KBM-7 (cell line): ENCODE data around the gene ADAMTSL1.

Source experiments
- DNase-seq: peaks from one replicate; pipeline ENCODE4 v3.0.0-alpha.2; 2015
- in situ Hi-C: fragments of 300-500 bp; cut with MboI; formaldehyde crosslinking; loops from 2 replicates; pipeline ENCODE4 v1.14.3; 2020; ENCODE audit warnings: low sequenced_read_pairs, low pct_unique_long_range_greater_than_20kb, mixed read lengths

ADAMTSL1 gene

DNA sequence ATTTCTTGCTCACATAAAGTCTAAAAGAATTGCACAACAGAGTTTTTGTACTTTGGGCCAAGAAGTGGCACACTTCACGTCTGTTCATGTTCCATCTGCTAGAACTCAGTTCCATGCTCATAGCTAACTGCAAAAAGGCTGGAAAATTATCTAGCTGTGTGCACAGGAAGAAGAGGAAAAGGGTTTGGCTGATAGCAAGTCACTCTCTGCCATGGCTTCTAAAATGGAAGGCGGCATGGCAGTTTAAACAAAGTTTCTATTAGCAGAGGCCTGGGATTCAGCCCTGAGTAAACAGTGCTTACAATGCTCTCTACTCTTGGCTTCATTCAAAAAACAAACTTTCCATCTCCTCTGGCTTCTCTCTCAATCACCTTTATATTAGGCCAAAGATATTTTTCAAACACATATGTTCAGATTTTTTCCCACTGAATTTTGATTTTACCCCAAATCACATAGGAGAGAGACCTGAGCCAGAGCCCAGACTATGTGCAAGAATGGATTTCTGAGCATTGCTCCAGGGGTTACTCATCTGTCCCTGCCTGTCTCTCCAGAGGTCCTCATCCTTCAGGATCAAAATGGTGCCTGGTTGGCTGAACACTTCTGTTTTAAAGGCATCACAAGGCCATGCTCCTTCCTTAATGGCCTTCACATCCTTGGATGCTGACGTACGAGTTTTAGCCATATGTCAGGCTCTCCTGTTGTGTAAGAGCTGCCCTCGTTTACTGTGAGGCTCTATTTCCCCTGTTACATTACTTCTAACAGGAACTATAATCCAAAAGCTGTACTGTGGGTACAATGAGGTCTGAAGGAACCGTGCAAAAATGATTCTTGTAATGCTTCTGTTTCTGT is 332.5 kb downstream of the ADAMTSL1 start:
- no peak for DNase-seq
- in situ Hi-C loops = no loop called here

DNA sequence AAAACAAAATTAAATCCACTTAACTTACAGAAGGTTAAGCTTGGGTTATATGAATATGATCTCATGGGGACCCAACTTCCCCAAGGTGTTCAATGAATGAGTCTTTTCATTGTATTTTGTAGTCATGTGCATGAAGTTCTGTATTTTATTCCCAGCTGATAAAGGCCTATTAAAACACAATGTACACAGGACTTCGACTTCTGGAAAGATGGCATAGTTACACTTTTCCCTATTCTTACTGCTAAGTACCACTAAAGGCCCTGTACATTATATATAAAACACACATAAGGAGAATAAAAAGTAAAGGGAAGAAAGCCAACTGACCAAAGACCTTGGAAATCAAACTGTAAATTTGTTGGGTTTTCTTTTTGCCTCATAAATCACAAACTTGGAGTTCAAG is 336.6 kb downstream of the ADAMTSL1 start:
- in situ Hi-C loops = no loop called here

GRCh38 chr9:18811171-18811570 is 337.2 kb downstream of the ADAMTSL1 start:
- DNase-seq = no peak
- in situ Hi-C loops = no loop called here

More for the DNA sequence above, 336.6 kb downstream of the ADAMTSL1 start:
- no peak for DNase-seq

- in situ Hi-C loops = no loop called here
- no peak for DNase-seq
Observed at GRCh38 chr9:18819418-18819817, 345.5 kb downstream of the ADAMTSL1 start.

DNA sequence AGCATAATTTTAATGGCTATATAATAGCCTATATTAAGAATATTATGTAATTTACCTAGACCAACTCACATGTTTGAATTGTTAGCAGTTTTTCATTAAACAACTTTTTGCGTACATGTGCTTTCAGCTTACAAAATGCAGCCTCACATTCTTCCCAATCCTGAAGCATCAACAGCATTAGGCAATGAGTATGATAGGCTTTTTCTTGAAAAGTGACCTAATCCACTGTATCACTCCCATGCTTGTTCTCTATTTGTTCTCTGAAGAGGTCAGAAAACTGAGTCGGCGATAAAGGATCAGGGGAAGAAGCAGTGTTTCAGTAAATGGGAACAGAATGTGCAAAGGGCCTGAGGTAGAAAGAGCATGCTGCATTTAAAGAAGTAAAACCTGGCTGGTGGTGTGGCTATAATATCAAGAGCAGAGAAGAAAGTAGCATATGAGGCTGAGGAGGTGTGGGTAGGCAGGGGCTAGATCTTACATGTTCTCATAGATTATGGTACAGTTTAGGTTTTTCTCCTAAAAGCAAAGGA is 346.7 kb downstream of the ADAMTSL1 start:
- no peak for DNase-seq
- in situ Hi-C loops = no loop called here

- in situ Hi-C loops = no loop called here
- DNase-seq = no peak
Observed at GRCh38 chr9:18821788-18822187, 347.8 kb downstream of the ADAMTSL1 start.

DNA sequence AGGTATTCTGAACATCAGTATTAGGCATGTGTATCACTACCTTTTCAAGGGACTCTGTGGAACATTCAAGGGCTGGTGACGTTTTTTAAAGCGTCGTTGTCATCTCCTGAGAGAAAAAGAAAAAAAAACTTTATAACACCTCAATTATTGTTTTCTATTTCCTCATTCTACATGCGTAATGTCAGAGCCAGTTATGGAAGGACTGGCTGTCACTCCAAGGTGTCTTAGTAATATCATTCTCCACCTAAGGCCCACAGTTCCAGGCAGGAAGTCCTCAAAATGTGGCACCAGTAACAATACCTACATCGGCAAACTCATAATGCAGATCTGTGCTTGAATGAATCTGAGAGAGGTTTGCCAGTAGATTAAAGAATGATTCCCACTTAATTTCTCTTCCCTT is 348.9 kb downstream of the ADAMTSL1 start:
- in situ Hi-C loops = no loop called here
- DNase-seq = no peak

DNA sequence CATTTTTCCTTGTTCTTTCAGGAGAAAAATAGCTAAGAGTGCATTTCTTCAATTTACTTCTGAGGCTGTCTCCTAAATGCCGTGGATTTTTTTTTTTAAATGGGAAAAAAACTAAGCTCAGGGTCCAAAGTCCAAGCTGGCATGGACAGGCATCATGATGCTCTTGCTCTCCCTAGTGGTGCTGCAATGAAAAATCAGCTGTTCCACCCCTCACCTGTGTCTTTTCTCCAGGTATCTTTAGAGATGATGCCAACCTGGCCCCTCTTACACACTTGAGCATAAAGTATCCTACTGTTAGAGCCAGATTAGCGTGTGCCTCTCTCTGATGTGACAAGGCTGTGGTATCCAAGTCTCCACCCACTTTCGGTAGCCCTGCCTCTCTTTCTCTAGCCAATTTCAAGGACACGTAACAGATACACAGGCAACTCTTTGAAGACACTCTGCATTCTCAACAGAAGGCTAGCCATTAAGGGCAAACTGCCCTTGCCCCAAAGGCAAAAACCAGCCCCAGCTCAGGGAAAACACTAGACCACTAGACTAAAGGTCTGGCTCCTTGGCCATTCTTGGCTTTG is 350.2 kb downstream of the ADAMTSL1 start:
- DNase-seq = no peak
- in situ Hi-C loops = no loop called here

DNA sequence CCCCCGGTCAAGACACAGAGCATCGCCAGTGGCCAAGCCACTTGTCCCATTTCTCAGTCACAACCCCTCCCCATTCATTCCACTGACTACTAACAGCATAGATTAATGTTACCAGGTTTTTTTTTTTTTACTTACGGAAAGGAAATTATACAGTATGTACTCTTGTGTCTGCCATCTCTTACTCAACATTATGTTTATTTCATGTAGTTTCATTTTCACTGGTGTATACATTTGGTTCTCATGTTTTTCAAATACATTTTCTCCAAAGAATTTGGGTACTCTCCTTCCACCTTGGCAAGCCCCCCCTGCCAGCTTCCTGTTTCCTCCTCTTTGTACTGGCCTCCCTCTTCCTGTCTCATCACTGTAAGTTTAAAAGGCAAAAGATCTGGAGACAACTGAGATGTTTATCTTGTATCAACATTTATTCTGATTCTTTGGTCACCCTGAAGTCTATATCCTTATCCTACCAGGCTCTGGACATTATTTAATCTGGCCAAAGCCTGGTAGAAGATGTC is 351.8 kb downstream of the ADAMTSL1 start:
- no peak for DNase-seq
- in situ Hi-C loops = no loop called here

DNA sequence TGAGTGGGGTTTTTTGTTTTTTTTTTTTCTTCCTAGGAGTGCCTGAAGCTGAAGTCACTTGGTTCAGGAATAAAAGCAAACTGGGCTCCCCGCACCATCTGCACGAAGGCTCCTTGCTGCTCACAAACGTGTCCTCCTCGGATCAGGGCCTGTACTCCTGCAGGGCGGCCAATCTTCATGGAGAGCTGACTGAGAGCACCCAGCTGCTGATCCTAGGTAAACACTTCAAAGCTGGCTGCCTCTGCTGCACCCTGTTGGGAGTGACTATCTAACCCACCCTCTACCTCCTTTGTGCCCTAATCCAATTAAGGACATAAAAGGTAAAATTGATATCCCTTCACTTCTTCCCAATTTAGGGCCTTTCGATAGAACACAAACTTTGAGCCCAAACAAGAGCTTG is 352.3 kb downstream of the ADAMTSL1 start:
- in situ Hi-C loops = no loop called here
- DNase-seq = no peak

DNA sequence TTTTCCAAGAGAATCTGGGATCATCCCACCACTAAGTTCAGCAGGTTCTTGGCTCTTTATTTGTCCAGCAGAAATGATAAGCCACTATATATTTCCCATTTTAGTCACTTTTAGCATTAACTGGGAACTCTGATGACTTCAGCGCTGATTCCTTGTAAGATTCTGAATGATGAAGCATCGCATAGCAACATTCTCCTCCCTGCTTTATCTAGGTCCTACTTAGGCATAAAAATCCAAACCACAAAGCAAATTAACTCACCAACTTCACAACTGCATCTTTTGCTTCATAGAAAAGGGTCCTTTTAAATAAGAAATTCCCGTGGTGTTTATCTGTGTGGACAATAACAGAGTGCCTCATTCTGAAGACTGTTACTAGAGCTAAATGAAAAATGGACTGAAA is 355.1 kb downstream of the ADAMTSL1 start:
- no peak for DNase-seq
- in situ Hi-C loops = no loop called here

DNA sequence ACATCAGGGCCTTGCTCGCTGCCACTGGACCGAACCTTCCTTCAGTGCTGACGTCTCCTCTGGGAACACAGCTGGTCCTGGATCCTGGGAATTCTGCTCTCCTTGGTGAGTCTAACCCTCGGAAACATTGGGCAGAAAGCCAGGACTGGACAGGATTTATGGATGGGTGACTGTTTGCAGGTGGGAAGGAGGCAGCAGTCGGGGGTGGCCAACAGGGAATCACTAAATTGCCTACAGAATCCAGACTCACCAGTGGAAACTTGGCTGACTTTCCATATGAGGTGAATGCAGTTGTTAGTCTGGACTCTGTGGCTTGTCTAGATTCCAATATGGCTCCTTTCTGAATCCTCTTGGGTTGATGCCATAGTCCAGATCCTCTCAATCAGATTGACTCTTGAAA is 355.9 kb downstream of the ADAMTSL1 start:
- in situ Hi-C loops = no loop called here
- no peak for DNase-seq

- in situ Hi-C loops = no loop called here
- DNase-seq = no peak
Observed at GRCh38 chr9:18834740-18835361, 360.9 kb downstream of the ADAMTSL1 start.

GRCh38 chr9:18837402-18837801 is 363.4 kb downstream of the ADAMTSL1 start:
- no peak for DNase-seq
- in situ Hi-C loops = no loop called here

DNA sequence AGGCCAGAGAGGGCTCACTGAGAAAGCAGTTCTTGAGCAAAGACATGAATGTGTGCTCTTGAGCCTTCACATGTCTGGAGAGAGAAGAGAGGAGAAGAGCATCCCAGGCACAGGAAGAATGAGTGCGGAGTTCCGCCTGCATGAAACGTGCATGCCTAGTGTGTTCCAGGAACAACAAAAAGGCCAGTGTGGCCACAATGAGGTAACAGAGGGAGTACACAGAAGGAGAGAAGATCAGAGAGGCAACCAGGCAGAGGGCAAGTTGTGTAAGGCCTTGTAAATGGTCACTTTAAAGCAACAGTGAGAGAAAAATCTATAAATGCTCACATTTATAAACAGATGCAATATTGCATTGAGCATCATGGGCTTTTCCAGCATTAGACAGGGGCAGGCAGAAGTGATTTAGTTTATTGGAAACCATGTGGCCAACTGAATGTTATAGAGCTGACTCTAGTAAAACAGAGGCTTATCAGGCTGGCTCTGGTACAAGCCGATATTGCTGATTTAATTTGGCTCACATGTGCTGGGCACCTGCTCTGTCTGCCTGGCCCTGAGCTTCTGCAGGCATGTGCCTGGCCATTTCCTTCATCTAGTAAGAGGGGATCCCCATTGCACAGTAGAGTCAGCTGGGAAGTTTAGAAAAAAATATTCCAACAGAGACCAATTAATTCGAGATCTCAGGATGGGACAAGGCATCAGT is 373.8 kb downstream of the ADAMTSL1 start:
- DNase-seq = no peak
- in situ Hi-C loops = no loop called here

DNA sequence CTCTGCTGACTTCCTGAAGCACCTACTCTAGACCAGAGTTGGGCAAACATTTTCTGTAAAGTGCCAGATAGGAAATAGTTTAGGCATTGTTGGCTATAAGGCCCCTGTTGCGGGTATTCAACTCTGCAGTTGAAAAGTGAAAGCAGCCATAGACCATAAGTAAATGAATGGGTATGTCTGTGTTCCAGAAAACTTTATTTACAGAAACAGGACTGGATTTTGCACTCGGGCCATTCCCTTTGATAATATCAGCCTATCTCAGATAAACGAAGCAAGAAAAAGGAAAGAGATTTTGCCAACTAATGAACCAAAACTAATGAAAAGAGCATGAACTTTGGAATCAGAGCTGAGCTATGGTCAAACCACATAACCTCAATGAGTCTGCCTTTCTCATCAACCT is 374.7 kb downstream of the ADAMTSL1 start:
- in situ Hi-C loops = no loop called here
- no peak for DNase-seq

- in situ Hi-C loops = no loop called here
- DNase-seq = no peak
Observed at GRCh38 chr9:18849270-18849669, 375.3 kb downstream of the ADAMTSL1 start.

DNA sequence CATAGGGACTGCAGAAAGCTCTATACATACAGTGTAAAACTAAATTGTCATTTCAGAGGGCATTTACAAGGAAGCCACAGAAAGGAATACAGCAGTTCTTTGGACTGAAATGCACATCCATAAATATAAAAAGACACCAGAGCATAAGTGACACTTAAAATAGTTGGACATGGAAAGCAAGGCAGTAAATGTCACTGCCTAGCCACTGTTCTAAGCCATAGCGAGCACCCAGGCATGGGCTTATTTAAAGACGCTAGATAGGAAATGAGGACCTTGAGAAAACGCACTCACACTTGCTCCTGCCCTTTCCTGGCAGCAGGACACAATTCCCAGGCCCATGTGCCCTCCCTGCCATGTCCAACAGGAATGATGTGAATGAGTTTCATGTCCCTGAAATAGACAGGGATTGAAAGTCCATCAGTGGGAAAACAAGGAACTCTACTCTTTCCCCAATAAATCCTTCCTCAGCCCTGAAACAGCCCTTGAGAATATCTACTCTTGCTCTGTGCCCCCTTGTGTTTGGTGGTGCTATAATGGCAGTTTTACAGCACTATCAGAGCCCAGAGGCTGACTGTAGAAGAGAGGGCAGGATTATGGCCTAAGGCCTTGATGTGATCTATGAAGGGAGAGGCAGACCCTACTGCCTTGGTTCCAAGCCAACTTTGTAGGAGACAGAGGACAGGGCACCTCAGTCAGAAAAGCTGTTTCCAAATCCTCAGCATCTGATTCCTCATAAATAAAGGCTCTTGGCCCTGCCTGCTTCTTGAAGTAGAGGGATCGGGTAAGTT is 376.1 kb downstream of the ADAMTSL1 start:
- in situ Hi-C loops = no loop called here

More for the DNA sequence above, 376.1 kb downstream of the ADAMTSL1 start:
- no peak for DNase-seq
